ENCODE results near the gene ARRDC1. TPM values are rescaled to one million over a fixed set of nuclear protein-coding genes. Genes with fewer than 3 reads are reported as not detected.

Gene ARRDC1
- polyA plus RNA-seq, 1 of the 3 experiments (the other 2 are of a cell fraction): 49.7 TPM

DNA sequence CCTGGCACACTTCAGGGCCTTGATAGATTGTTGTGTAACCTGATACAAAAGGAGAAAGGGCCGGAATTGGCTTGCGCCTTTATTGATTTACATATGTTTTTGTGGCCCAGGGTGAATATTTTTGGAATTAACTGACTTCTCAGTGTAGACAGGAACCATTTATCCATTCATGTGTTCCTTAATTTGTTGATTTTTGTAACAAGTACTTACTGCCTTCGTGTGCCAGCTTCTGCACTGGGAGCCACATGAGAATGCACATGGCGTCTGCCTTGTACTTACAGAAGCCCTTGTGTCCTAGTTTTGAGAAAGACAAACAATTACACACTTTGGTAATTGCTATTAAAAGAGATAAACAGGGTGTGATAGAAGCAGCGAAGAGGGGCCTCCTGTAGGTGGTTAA, 39.7 kb downstream of the ARRDC1 start:
- Histone ChIP-seq H3K9me3 (no peaks in the 10 kb centered on the region), H4K20me1 (ENCODE audit: insufficient read depth) (peaks cover 79% of the 10 kb centered on the region), H3K9me2 (no peaks in the 10 kb centered on the region), H3K4me1 (ENCODE audit: control insufficient read depth in 1 of 2, insufficient read depth in 2 of 2, low read depth in 1 of 2, low read length in 1 of 2) (no peaks in the 10 kb centered on the region; a peak in 1 of 4 replicates), H3K9ac (no peak overlapping the region), H3F3A (replicated peaks; ENCODE audit: insufficient read depth) (no peaks in the 10 kb centered on the region), H3K27ac (ENCODE audit: low read depth in 2 of 2, low read length in 1 of 2) (no peak overlapping the region), H3K36me3 (replicated peaks in 1 of 2; ENCODE audit: control insufficient read depth in 1 of 2, insufficient read depth in 2 of 2, low read length in 1 of 2) (no peaks in the 10 kb centered on the region), H2AFZ (ENCODE audit: low read depth) (no peak overlapping the region), H3K27me3 (ENCODE audit: insufficient read depth) (no peaks in the 10 kb centered on the region), H3K4me3 (ENCODE audit: low read depth in 2 of 2, low read length in 1 of 2) (no peak overlapping the region), H3K4me2 (no peak overlapping the region), H3K79me2 (ENCODE audit: insufficient read depth) (peaks cover 100% of the 10 kb centered on the region)
- POLR2A ChIA-PET: no interaction called here
- CTCF ChIA-PET: no interaction called here
- DNase-seq: no peak
- TF ChIP-seq, protein P1, sequence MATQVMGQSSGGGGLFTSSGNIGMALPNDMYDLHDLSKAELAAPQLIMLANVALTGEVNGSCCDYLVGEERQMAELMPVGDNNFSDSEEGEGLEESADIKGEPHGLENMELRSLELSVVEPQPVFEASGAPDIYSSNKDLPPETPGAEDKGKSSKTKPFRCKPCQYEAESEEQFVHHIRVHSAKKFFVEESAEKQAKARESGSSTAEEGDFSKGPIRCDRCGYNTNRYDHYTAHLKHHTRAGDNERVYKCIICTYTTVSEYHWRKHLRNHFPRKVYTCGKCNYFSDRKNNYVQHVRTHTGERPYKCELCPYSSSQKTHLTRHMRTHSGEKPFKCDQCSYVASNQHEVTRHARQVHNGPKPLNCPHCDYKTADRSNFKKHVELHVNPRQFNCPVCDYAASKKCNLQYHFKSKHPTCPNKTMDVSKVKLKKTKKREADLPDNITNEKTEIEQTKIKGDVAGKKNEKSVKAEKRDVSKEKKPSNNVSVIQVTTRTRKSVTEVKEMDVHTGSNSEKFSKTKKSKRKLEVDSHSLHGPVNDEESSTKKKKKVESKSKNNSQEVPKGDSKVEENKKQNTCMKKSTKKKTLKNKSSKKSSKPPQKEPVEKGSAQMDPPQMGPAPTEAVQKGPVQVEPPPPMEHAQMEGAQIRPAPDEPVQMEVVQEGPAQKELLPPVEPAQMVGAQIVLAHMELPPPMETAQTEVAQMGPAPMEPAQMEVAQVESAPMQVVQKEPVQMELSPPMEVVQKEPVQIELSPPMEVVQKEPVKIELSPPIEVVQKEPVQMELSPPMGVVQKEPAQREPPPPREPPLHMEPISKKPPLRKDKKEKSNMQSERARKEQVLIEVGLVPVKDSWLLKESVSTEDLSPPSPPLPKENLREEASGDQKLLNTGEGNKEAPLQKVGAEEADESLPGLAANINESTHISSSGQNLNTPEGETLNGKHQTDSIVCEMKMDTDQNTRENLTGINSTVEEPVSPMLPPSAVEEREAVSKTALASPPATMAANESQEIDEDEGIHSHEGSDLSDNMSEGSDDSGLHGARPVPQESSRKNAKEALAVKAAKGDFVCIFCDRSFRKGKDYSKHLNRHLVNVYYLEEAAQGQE (IDR thresholded peaks at IDR 0.05; ENCODE audit: low read depth, low read length): no peak
- no peak for TF ChIP-seq GABPA (IDR thresholded peaks at IDR 0.05; ENCODE audit: low read depth)
- TF ChIP-seq NRF1 (IDR thresholded peaks at IDR 0.05; ENCODE audit: low read depth, low read length): no peak
- no peak for TF ChIP-seq CHD2 (IDR thresholded peaks at IDR 0.05; ENCODE audit: low read length, partially characterized antibody)
- TF ChIP-seq TEAD4 (IDR thresholded peaks at IDR 0.05; ENCODE audit: borderline replicate concordance, insufficient read depth): no peak
- TF ChIP-seq, protein P2, sequence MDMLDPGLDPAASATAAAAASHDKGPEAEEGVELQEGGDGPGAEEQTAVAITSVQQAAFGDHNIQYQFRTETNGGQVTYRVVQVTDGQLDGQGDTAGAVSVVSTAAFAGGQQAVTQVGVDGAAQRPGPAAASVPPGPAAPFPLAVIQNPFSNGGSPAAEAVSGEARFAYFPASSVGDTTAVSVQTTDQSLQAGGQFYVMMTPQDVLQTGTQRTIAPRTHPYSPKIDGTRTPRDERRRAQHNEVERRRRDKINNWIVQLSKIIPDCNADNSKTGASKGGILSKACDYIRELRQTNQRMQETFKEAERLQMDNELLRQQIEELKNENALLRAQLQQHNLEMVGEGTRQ (IDR thresholded peaks at IDR 0.05; ENCODE audit: borderline replicate concordance, low read depth, low read length): no peak
- no peak for TF ChIP-seq EZH2phosphoT487 (IDR thresholded peaks at IDR 0.05; ENCODE audit: borderline replicate concordance, low read depth)
- TF ChIP-seq, protein P3, sequence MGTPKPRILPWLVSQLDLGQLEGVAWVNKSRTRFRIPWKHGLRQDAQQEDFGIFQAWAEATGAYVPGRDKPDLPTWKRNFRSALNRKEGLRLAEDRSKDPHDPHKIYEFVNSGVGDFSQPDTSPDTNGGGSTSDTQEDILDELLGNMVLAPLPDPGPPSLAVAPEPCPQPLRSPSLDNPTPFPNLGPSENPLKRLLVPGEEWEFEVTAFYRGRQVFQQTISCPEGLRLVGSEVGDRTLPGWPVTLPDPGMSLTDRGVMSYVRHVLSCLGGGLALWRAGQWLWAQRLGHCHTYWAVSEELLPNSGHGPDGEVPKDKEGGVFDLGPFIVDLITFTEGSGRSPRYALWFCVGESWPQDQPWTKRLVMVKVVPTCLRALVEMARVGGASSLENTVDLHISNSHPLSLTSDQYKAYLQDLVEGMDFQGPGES (IDR thresholded peaks at IDR 0.05; ENCODE audit: low read depth, low read length): no peak
- no peak for TF ChIP-seq TCF12 (IDR thresholded peaks at IDR 0.05)
- no peak for TF ChIP-seq RXRA (IDR thresholded peaks at IDR 0.05; ENCODE audit: borderline replicate concordance, low read depth)
- TF ChIP-seq RCOR1 (IDR thresholded peaks at IDR 0.05; ENCODE audit: low read length): no peak
- no peak for TF ChIP-seq RFX5 (IDR thresholded peaks at IDR 0.05; ENCODE audit: low read length)
- no peak for TF ChIP-seq RAD21 (IDR thresholded peaks at IDR 0.05; ENCODE audit: low read length)
- WGBS (ENCODE audit: low lambda C conversion rate): 95% methylated on average over 5 of the region's 5 CpGs
